ENCODE results near the gene OPCML. TPM values are rescaled to one million over a fixed set of nuclear protein-coding genes. Genes with fewer than 3 reads are reported as not detected.

The OPCML gene
- polyA plus RNA-seq, 3 donors: not detected

- DNase-seq: no peak
- intact Hi-C loops (cut with micrococcal nuclease): no loop called here
- Histone ChIP-seq H3K27ac (ENCODE audit: low read depth in 1 of 2, low read length in 2 of 2) (no peak overlapping the region), H3K9me3 (replicated peaks in 1 of 2; ENCODE audit: control insufficient read depth in 1 of 2, insufficient read depth in 1 of 2, low read length in 2 of 2) (peaks cover 0 to 4% of the 10 kb centered on the region in 2 donors), H3K4me2 (replicated peaks; ENCODE audit: extremely low read depth, low read length, poor library complexity, severe bottlenecking) (no peak overlapping the region), H3K27me3 (ENCODE audit: control insufficient read depth in 2 of 2, insufficient read depth in 2 of 2, low read length in 2 of 2) (no peaks in the 10 kb centered on the region), H3K36me3 (replicated peaks in 1 of 2; ENCODE audit: control insufficient read depth in 1 of 2, insufficient read depth in 2 of 2, low read length in 2 of 2) (no peaks in the 10 kb centered on the region), H3K4me3 (replicated peaks in 1 of 3; ENCODE audit: low read depth in 2 of 3, low read length in 3 of 3) (no peak overlapping the region), H3K9ac (ENCODE audit: insufficient read depth, low read length, poor library complexity, severe bottlenecking) (no peak overlapping the region), H3K79me2 (ENCODE audit: insufficient read depth, low read length) (no peaks in the 10 kb centered on the region), H4K20me1 (ENCODE audit: insufficient read depth, low read length) (no peaks in the 10 kb centered on the region), H2AFZ (ENCODE audit: insufficient read depth, low read depth, low read length, poor library complexity, severe bottlenecking) (no peak overlapping the region), H3K4me1 (ENCODE audit: control insufficient read depth in 1 of 2, insufficient read depth in 2 of 2, low read length in 2 of 2) (no peaks in the 10 kb centered on the region)
- H3K27ac Mint-ChIP-seq: no peak overlapping the region
- WGBS (ENCODE audit: insufficient coverage): 95% methylated on average over 4 of the region's 5 CpGs
- peaks cover 0 to 2% (median under 1%) of the 10 kb centered on the region in 3 donors for H3K27me3 Mint-ChIP-seq (ENCODE audit: low read depth in 3 of 3)
- H3K4me1 Mint-ChIP-seq: no peaks in the 10 kb centered on the region
- no peak overlapping the region for H3K4me3 Mint-ChIP-seq
- peaks cover 0 to 3% (median 0%) of the 10 kb centered on the region in 7 donors for H3K9me3 Mint-ChIP-seq
- no peak for TF ChIP-seq CTCF (IDR thresholded peaks at IDR 0.05)
- H3K36me3 Mint-ChIP-seq: no peaks in the 10 kb centered on the region
Observed at GRCh38 chr11:132976115-132976514, 556.2 kb downstream of the OPCML start.

GRCh38 chr11:132973686-132974085, 558.6 kb downstream of the OPCML start:
- no peak for TF ChIP-seq CTCF (IDR thresholded peaks at IDR 0.05)
- Histone ChIP-seq H3K4me3 (replicated peaks in 1 of 3; ENCODE audit: low read depth in 2 of 3, low read length in 3 of 3) (no peak overlapping the region), H2AFZ (ENCODE audit: insufficient read depth, low read depth, low read length, poor library complexity, severe bottlenecking) (no peak overlapping the region), H3K9me3 (replicated peaks in 1 of 2; ENCODE audit: control insufficient read depth in 1 of 2, insufficient read depth in 1 of 2, low read length in 2 of 2) (peaks cover 0 to 4% of the 10 kb centered on the region in 2 donors), H3K4me2 (replicated peaks; ENCODE audit: extremely low read depth, low read length, poor library complexity, severe bottlenecking) (no peak overlapping the region), H3K79me2 (ENCODE audit: insufficient read depth, low read length) (no peaks in the 10 kb centered on the region), H3K27me3 (ENCODE audit: control insufficient read depth in 2 of 2, insufficient read depth in 2 of 2, low read length in 2 of 2) (no peaks in the 10 kb centered on the region), H3K27ac (ENCODE audit: low read depth in 1 of 2, low read length in 2 of 2) (no peak overlapping the region), H3K4me1 (ENCODE audit: control insufficient read depth in 1 of 2, insufficient read depth in 2 of 2, low read length in 2 of 2) (no peaks in the 10 kb centered on the region), H3K9ac (ENCODE audit: insufficient read depth, low read length, poor library complexity, severe bottlenecking) (no peak overlapping the region), H4K20me1 (ENCODE audit: insufficient read depth, low read length) (no peaks in the 10 kb centered on the region), H3K36me3 (replicated peaks in 1 of 2; ENCODE audit: control insufficient read depth in 1 of 2, insufficient read depth in 2 of 2, low read length in 2 of 2) (no peaks in the 10 kb centered on the region)
- no peak for DNase-seq
- H3K27me3 Mint-ChIP-seq (ENCODE audit: low read depth in 3 of 3): peaks cover 0 to 2% (median 0%) of the 10 kb centered on the region in 3 donors
- H3K4me1 Mint-ChIP-seq: no peaks in the 10 kb centered on the region
- H3K27ac Mint-ChIP-seq: no peak overlapping the region
- no peak overlapping the region for H3K4me3 Mint-ChIP-seq
- H3K9me3 Mint-ChIP-seq: peaks cover 0 to 3% (median 0%) of the 10 kb centered on the region in 7 donors
- intact Hi-C loops (cut with micrococcal nuclease): no loop called here
- whole genome bisulfite sequencing (ENCODE audit: insufficient coverage): 65% methylated on average over 6 of the region's 6 CpGs
- H3K36me3 Mint-ChIP-seq: no peaks in the 10 kb centered on the region
